ENCODE results near the gene ELL.

- no peak for TF ChIP-seq GATA2 (IDR thresholded peaks at IDR 0.05; ENCODE audit: low read depth, low read length)
- no peak for TF ChIP-seq GATA3 (IDR thresholded peaks at IDR 0.05; ENCODE audit: low read depth, low read length)
These were observed 36.3 kb upstream of the ELL start for GRCh38 chr19:18558202-18558555.

All from SH-SY5Y (cell line).